Osteocyte (in vitro differentiated cells): ENCODE measurements around the gene COL4A2. TPM values are rescaled to one million over a fixed set of nuclear protein-coding genes. Genes with fewer than 3 reads are reported as not detected.
A peak's percentile ranks its signal among the peaks of the same experiment; 100 is the strongest.

Experiments used
- DNase-seq: peaks from one replicate; pipeline ENCODE4 v3.0.0; 2021; ENCODE audit warnings: mixed read lengths; ENCODE audit not compliant: unreplicated experiment; ENCODE audit errors: extremely low spot score
- H3K27ac Mint-ChIP-seq: one replicate; pipeline ENCODE4 v1.8.0; 2021; ENCODE audit warnings: mild to moderate bottlenecking, mixed read lengths; ENCODE audit not compliant: unreplicated experiment
- H3K27me3 Mint-ChIP-seq: one replicate; pipeline ENCODE4 v1.8.0; 2021; ENCODE audit warnings: mixed read lengths; ENCODE audit not compliant: unreplicated experiment
- H3K36me3 Mint-ChIP-seq: one replicate; pipeline ENCODE4 v1.8.0; 2021; ENCODE audit warnings: mixed read lengths; ENCODE audit not compliant: unreplicated experiment
- H3K4me1 Mint-ChIP-seq: one replicate; pipeline ENCODE4 v1.8.0; 2021; ENCODE audit warnings: mixed read lengths; ENCODE audit not compliant: unreplicated experiment
- H3K4me3 Mint-ChIP-seq: one replicate; pipeline ENCODE4 v1.8.0; 2021; ENCODE audit warnings: mild to moderate bottlenecking, moderate library complexity, mixed read lengths; ENCODE audit not compliant: unreplicated experiment
- H3K9me3 Mint-ChIP-seq: one replicate; pipeline ENCODE4 v1.8.0; 2021; ENCODE audit warnings: mixed read lengths; ENCODE audit not compliant: unreplicated experiment
- total RNA-seq: library from RNA; stranded (reverse); gene quantifications from 2 replicates; pipeline ENCODE4 v1.2.1, GENCODE V29; 2021
- TF ChIP-seq, protein P1 (sequence below): fragments of 200-600 bp; sonication (generic); IDR thresholded peaks from 2 replicates; pipeline ENCODE4 v1.5.0; 2021; ENCODE audit warnings: antibody characterized with exemption, mild to moderate bottlenecking, moderate library complexity

The COL4A2 gene
- total RNA-seq, 1 donor from 2014 or later: 2,001 TPM

DNA sequence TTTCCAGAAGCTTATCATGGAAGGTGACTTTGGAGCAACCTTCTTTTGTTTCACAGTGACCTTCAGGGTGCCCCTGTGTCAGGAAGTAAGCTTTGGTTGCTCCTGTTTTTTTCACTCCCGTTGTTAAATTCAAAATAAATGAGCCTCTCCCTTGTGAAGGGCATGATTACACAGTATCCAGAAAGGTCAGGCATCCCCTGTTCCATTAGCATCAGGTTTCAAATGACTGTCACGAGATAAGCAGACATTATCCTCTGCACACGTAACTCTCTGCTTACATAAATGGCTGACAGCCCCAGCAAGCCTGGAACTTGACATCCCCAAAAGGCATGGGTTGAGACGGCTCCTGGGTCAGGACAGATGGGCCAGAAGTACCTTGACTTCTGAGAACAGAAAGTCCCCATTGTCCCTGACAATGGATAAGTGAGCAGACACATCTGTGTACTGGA lies 202.4 kb downstream of the COL4A2 start:
- Mint-ChIP-seq H3K27me3 (no peaks in the 10 kb centered on the region), H3K36me3 (peaks cover 63% of the 10 kb centered on the region), H3K4me3 (no peak overlapping the region), H3K27ac (peak overlapping the region; percentile 34), H3K9me3 (no peaks in the 10 kb centered on the region), H3K4me1 (peaks cover 32% of the 10 kb centered on the region)
- TF ChIP-seq, protein P1, sequence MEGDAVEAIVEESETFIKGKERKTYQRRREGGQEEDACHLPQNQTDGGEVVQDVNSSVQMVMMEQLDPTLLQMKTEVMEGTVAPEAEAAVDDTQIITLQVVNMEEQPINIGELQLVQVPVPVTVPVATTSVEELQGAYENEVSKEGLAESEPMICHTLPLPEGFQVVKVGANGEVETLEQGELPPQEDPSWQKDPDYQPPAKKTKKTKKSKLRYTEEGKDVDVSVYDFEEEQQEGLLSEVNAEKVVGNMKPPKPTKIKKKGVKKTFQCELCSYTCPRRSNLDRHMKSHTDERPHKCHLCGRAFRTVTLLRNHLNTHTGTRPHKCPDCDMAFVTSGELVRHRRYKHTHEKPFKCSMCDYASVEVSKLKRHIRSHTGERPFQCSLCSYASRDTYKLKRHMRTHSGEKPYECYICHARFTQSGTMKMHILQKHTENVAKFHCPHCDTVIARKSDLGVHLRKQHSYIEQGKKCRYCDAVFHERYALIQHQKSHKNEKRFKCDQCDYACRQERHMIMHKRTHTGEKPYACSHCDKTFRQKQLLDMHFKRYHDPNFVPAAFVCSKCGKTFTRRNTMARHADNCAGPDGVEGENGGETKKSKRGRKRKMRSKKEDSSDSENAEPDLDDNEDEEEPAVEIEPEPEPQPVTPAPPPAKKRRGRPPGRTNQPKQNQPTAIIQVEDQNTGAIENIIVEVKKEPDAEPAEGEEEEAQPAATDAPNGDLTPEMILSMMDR: no peak
- DNase-seq: no peak

GRCh38 chr13:110509971-110510786 lies 203.1 kb downstream of the COL4A2 start:
- no peak for DNase-seq
- Mint-ChIP-seq H3K36me3 (peaks cover 70% of the 10 kb centered on the region), H3K9me3 (no peaks in the 10 kb centered on the region), H3K4me1 (peaks cover 32% of the 10 kb centered on the region), H3K4me3 (no peak overlapping the region), H3K27me3 (no peaks in the 10 kb centered on the region), H3K27ac (peak overlapping the region; percentile 34)
- TF ChIP-seq, protein P1: no peak

- Mint-ChIP-seq H3K27ac (peak overlapping the region; percentile 11), H3K9me3 (no peaks in the 10 kb centered on the region), H3K4me3 (no peak overlapping the region), H3K36me3 (peaks cover 59% of the 10 kb centered on the region), H3K4me1 (peaks cover 24% of the 10 kb centered on the region), H3K27me3 (no peaks in the 10 kb centered on the region)
- TF ChIP-seq, protein P1: no peak
- DNase-seq: no peak
Observed at GRCh38 chr13:110511509-110512181, 204.6 kb downstream of the COL4A2 start.

DNA sequence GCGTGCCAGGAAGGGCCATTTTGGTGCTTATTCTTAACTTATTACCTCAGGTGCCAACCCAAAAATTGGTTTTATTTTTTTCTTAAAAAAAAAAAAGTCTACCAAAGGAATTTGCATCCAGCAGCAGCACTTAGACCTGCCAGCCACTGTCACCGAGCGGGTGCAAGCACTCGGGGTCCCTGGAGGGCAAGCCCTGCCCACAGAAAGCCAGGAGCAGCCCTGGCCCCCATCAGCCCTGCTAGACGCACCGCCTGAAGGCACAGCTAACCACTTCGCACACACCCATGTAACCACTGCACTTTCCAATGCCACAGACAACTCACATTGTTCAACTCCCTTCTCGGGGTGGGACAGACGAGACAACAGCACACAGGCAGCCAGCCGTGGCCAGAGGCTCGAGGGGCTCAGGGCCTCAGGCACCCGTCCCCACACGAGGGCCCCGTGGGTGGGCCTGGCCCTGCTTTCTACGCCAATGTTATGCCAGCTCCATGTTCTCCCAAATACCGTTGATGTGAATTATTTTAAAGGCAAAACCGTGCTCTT lies 205.2 kb downstream of the COL4A2 start:
- peaks cover 52% of the 10 kb centered on the region for H3K36me3 Mint-ChIP-seq
- no peak overlapping the region for H3K4me3 Mint-ChIP-seq

More for the DNA sequence above, 205.2 kb downstream of the COL4A2 start:
- Mint-ChIP-seq H3K9me3 (no peaks in the 10 kb centered on the region), H3K27ac (no peak overlapping the region), H3K4me1 (peaks cover 20% of the 10 kb centered on the region), H3K27me3 (no peaks in the 10 kb centered on the region)
- TF ChIP-seq, protein P1: no peak
- no peak for DNase-seq
